Activated CD4-positive, alpha-beta T cell treated with anti-CD3 and anti-CD28 coated beads, Interleukin-2, amount 50 U/mL, for 4 hours (primary cell): Measurements from ENCODE around the gene MGAT2.
"Not testable (repeated sequence)": the region's sequence is repeated elsewhere in the genome, so short reads cannot be mapped to it uniquely, and the experiment has no call there.

ENCODE experiments used
- DNase-seq, 2 experiments: peaks; one replicate each; pipeline ENCODE4 v3.0.0-alpha.2; 2020

MGAT2 gene

DNA sequence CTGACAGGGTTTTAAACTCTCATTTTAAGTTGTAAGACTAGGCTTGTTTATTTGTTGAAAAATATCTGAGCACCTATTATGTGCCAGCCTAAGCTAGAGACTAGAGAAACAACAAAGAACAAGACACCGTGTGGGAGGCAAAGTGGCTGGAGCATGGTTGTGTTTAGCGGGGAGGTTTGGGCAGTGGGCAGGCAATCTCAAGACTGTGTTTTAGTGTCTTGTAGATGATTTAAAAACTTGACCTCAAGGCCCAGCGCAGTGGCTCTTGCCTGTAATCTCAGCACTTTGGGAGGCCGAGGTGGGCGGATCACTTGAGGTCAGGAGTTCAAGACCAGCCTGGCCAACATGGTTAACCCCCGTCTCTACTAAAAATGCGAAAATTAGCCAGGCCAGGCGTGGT is 7.9 kb upstream of the MGAT2 start:
- no peak for DNase-seq

DNA sequence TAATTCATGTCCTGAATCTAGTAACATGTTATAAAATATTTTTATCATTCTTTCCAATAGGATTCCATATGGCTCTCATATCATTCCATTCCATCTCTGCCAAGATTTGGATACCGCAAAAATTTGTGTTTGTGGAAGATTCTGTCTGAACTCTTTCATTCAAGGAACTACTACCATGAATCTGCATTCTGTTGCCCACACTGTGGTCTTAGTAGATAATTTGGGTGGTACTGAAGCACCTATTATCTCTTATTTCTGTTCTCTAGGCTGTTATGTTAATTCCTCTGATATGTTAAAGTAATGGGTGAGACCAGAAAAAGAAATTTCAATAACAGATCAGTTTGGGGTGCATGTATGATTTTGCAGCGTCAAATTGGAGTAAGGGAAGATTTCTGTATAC is 6.4 kb upstream of the MGAT2 start:
- no peak for DNase-seq

DNA sequence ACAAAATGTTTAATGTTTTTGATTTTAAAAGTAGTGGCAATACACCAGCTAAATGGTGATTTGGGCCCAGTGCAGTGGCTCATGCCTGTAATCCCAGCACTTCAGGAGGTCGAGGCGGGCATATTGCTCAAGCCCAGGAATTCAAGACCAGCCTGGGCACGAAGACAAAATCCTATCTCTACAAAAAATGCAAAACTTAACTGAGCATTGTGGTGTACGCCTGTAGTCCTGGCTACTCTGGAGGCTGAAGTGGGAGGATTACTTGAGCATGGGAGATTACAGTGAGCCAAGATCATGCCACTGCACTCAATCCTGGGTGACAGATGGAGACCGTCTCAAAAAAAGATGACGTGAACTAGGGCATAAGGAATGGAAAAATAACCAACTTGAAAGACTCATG is 4.8 kb upstream of the MGAT2 start:
- DNase-seq, result no peak

DNA sequence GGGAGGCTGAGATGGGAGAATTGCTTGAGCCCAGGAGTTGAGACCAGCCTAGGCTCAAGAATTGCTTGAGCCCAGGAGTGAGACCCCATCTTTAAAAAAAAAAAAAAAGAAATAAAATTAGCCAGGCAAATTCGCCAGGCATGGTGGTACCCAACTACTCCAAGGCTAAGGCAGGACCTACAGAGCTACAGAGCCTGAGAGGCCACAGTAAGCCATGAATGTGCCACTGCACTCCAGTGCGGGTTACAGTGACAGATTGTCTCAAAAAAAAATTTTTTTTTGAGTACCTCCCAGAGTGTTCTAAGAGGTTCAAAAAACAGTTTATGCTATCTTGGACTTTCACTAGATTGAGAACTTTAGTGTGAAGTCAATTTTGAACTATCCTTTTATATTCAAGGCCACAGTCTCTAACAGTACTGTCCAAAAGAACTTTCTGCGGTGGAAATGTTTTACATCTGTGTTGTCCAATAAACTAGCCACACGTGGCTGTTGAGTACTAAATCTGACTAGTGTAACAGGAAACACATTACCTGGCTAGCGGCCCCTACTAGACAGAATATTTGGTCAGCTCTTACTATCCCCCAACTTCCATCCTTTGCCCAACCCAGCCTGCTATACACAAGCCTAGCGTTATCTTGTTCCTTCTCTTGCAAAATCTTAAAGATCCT is 2.6 kb upstream of the MGAT2 start:
- no peak for DNase-seq

DNA sequence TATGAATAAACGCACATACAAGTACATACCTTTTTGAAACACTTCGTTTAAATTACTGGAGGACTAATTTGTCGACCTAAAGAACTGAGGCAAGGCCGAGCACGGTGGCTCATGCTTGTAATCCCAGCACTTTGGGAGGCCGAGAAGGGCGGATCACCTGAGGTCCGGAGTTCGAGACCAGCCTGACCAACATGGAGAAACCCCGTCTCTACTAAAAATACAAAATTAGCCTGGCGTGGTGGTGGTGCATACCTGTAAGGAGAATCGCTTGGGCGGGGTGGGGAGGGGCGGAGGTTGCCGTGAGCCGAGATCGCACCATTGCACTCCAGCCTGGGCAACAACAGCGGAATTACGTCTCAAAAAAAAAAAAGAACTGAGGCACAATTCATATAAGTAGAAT is 1.3 kb upstream of the MGAT2 start:
- DNase-seq, result not testable (repeated sequence)

DNA sequence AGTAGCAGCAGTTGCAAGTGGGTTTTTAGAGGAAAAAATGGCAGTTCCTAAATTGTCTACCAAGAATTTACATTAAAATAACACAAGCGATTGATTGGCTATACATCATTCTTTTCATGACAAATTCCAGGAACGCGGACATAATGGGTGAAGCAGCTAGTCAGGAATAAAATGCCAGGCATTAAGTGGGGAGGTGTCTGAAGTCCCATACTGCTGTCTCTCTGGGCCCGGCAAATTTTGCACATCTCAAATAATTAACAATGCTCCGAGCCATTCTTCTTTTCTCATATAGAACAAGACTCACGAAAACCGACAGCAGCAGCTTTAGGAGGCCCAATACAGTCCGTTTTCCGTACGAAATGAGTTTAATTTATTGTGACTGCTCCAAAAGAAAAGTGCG is 869 bp upstream of the MGAT2 start:
- no peak for DNase-seq

DNA sequence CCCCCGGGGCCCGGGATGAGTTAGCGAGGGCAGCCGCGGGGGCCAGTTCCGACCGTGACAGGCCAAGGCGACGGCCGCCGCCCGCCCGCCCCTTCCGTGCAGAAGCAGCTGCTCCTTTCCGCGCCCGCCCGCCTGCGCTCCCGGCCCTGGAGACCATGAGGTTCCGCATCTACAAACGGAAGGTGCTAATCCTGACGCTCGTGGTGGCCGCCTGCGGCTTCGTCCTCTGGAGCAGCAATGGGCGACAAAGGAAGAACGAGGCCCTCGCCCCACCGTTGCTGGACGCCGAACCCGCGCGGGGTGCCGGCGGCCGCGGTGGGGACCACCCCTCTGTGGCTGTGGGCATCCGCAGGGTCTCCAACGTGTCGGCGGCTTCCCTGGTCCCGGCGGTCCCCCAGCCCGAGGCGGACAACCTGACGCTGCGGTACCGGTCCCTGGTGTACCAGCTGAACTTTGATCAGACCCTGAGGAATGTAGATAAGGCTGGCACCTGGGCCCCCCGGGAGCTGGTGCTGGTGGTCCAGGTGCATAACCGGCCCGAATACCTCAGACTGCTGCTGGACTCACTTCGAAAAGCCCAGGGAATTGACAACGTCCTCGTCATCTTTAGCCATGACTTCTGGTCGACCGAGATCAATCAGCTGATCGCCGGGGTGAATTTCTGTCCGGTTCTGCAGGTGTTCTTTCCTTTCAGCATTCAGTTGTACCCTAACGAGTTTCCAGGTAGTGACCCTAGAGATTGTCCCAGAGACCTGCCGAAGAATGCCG is 699 bp downstream of the MGAT2 start:
- peak; percentile 36 to 50 for DNase-seq

DNA sequence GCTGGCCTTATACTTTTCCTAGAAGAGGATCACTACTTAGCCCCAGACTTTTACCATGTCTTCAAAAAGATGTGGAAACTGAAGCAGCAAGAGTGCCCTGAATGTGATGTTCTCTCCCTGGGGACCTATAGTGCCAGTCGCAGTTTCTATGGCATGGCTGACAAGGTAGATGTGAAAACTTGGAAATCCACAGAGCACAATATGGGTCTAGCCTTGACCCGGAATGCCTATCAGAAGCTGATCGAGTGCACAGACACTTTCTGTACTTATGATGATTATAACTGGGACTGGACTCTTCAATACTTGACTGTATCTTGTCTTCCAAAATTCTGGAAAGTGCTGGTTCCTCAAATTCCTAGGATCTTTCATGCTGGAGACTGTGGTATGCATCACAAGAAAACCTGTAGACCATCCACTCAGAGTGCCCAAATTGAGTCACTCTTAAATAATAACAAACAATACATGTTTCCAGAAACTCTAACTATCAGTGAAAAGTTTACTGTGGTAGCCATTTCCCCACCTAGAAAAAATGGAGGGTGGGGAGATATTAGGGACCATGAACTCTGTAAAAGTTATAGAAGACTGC is 1.5 kb downstream of the MGAT2 start:
- no peak for DNase-seq

DNA sequence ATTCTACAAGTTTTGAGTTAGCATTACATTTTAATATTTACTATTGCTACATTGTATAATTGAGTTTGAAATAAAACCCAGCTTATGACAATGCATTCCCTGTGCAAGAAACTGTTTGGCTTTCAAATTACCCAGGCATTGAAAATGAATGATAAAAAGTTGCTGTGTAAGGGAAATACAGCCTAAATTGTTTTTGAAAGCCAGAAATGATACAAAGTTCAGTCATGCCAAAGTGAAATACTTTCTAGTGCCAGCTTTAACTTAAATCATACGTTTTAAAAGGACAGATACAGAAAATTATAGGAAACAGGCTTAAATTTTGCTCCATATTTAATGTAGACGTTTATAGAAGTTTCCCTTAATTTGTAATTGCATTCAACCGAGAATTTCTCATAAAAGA is 2.8 kb downstream of the MGAT2 start:
- no peak for DNase-seq

DNA sequence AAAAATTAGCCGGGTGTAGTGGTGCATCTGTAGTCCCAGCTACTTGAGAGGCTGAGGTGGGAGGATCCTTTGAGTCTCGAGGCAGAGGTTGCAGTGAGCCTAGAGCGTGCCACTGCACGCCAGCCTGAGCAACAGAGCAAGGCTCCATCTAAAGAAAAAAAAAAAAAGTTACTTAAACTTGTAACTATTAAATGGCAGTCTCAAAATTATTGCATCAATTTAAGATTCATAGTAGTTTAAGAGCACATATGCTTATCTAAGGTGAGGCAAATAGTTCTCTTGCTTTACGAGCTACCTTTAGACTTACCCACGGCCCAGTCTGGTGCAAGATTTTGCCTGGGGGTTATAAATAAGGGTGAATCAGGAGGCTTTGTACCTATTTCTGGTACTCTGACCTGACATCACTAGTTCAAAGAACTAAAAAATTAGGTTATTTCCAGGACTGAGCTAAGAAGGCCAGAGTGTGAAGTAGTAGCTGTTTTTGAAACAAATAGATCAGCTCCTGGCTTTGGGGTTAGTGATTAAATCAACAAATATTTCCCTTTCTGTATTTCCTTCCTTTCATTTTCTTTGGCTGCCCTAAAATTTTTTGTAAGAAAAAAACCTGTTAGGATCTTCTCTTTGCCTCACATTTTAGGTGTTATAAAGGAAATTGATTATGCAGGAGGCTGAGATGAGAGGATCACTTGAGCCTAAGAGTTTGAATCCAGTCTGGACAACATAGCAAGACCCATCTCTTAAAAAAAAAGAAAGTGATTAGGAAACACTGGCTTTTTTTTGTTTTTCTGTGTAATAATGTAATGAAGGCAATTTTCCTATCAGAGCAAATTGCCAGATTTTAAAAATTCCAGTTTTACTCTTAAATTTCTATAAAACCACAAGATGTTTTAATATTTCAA is 3.6 kb downstream of the MGAT2 start:
- DNase-seq, result no peak

DNA sequence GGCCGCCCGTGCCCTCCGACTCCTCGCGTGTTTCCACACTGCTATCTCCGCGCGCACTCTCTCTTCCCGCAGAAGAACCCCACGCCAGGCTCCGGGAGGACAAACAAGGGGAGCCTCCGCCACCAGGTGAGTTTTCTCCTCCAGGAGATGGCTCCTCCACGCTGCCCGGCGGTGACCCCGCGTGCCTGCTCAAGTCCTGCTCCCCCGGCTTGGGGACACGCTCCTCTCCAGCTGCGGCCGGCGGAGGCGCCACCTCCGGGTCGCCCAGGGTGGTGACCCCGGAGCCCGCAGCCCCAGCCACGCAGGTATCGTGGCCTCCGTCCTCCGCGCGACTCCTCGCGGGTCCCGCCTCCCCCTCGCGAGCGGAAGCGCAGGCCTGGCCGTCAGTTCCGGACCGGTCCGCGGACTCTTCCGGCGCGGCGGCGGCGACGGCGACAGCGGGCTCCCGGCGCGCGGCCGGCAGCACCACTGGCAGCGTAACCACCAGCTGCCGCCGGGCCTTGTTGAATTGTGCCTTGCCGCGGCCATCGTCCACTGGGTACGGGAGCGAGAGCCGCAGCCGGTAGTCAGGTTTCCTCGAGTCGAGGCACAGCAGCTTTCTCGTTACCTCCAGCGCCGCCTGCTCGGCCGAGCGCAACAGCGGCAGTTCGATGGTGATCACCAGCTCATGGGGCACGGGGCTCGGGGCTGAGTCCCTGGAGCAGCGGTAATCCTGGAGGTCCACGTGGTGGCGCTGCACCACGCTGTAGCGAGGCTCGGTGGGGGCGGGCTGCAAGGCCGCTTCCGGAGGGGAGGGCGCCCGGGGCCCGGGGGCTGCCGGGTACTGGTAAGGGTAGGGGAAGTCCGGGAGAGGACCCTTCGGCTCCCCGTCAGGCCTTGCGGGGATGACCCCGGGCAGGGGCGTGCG is 13.3 kb downstream of the MGAT2 start:
- peak; percentile 90 to 94 for DNase-seq

DNA sequence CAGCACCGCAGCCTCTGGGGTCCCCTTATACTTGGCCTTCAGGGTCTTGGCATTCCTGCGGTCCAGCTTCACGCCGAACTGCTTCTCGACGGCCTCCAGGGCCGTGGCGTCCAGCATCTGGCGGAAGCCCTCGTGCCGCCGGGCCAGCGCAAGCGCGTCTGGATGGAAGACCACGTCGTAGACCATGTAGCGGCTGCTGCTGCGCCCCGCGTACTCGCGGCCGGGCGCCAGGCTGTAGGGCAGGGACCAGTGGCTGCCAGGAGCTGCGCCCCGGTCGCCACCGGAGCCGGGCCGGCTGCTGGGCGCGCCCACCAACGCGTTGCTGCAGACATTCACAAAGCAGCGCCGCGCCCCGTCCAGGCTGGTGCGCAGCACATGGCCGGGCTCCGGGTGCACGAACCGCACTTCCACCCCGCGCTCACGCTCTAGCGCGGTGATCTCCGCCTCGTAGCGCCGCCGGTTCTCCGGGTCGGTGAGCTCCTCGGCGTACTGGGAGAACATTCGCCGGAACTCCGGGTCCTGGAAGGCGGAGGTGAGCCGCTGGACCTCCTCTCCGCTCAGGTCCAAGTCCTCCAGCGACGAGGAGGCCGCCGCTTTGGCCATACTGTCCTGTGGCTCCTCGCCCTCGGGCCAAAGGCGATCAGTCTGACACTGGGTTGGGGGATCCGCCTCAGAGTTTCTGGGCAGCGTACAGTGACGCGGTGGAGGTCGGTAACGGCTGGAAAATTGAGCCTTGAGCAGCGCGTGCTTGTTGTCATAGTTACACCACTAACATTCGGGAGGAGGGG is 14.1 kb downstream of the MGAT2 start, which contains the start of gene DNAAF2:
Gene DNAAF2, minus strand, starts transcription at position 698 of the 788 bp plus-strand sequence. Its CDS starts 95 bp downstream, at position 603.
- DNase-seq, result peak; percentile 50 to 56

DNA sequence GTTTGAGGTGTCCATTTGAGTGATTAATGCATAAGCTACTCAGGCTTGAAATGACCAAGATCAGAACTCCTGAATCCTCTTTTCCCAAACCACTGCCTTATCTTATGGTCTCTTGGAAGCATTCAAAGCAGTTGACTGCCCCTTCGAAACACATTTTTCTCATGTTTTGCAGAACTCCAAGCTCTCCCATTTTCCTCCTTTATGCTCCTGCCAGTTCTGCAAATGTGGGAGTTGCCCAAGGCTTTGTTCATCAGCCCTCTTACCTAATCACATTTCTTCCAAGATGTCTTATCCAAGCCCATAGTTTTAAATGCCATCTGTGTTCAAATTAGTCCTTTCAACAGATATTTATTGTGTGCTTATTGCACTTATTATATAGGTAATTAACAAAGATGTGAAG is 16.3 kb downstream of the MGAT2 start:
- DNase-seq, result no peak

DNA sequence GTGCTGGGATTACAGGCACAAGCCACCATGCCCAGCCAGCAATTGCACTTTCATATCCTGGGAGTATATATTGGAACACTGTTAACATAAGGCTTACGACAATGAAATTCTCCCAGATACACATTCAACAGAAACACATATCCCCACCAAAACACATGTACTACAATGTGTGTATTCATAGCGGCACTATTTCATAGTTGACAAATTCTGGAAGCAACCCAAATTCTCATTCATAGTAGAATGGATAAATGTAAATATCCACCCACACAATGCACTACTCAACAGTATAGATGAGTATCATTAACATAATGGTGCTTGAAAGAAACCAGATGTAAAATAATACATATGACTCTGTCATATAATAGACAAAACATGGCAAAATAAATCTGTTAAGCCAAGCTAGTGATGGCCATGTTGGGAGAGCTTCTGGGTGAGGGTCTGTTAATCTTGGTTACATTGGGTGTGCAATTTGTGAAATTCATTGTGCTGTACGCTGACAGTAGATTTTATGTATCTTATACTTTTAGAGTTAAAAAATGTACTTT is 17.0 kb downstream of the MGAT2 start:
- no peak for DNase-seq

DNA sequence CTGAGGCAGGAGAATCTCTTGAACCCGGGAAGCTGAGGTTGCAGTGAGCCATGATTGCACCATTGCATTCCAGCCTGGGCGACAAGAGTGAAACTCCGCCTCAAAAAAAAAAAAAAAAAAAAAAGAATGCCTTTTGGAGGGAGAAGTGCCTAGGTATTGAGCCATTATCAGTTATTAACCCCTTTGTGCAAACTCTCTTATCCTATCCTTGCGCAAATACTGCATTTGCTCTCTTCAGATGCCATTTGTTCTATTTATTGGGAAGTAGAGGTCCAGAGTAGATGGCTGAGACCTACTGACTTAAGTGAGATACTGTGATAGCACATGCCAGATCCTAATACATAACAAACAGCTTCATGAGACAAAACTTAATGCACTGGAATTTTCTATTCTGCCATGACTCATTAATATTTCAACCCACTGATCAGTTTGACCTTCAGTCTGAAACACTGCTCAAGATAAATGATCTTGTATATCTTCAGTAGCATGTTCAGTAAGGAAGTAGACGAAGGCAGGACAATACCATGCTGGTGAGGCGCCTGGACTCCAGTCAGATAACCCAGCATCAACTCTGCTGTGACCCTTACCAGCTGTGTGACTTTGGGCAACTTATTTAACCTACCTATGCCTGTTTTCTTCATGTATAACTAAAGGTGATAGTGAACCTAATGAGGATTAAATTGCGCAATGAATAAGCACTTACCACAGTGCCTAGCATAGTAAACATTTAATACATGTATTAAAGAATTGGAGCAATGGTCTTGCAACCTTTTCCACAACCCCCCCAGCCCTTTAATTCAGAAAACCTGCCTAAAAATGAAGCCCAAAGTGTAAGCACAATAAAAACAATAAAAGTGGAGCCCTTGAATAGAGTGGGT is 20.2 kb downstream of the MGAT2 start:
- DNase-seq, result no peak

DNA sequence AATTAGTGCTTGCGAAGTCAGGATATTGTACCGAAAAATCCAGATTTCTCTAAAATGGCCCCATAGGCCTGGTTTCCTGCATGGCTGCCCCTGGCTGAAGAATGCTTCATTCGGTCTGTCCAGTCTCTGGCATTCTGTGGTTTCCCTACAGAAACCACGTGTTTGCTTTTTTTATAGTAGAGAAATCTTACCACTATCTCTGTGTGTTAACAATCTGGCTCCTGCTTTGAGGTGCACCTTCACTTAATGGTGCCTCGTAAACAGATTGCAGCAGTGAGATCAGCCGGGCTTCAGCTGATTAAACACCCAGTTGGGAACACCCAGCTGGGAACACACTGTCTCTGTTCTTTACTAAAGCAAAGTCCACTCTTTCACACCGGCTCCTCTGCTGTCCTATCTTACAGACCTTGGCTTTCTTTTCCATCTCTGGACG is 21.1 kb downstream of the MGAT2 start:
- no peak for DNase-seq

DNA sequence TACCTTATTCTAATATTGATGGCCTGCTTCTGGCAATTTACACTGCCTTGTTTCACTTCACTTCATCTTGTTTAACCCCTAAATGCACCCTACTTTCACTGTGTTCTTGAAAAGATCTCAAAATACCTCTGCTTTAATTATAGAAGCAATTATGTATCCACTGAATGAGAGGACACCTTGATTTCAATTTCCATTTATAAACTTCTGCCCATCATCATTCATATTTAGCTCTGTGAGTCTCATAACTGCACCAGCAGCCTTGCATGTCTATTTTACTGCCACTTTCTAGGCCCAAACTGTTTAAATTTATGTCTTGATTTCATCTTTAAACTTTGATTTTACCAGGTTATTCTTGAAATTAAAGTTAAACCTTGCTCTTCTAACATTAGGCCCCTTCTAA is 21.6 kb downstream of the MGAT2 start:
- DNase-seq, result no peak

DNA sequence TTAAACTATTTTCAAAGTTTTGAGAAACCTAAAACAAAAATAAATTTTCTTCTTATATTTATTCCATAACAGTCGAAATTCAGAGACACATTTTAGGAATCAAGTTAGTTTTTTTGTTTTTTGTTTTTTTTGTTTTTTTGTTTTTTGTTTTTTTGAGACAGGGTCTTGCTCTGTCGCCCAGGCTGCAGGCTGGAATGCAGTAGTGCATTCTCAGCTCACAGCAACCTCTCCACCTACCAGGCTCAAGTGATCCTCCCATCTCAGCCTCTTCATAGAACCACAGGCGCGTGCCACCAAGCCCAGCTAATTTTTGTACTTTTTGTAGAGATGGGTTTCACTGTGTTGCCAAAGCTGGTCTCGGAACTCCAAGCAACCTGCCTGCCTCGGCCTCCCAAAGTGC is 32.9 kb downstream of the MGAT2 start:
- no peak for DNase-seq

DNA sequence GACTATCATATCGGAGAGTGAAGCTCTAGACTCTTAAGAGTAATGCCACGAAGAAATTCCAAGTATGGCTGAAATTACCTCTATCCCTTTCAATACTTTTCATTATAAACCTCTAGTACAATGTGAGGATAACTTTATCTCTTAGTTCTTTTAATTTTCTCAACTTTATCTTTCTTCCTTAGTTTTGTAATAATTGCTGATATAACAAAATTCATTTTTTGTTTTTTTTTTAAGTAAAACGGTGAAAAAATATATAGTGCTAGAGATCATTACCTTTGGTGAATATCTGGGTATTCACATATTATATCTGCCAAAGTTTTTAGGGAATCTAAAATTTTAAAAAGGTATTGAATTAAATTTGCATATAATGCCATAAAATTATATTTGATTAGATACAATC is 33.9 kb downstream of the MGAT2 start:
- no peak for DNase-seq

DNA sequence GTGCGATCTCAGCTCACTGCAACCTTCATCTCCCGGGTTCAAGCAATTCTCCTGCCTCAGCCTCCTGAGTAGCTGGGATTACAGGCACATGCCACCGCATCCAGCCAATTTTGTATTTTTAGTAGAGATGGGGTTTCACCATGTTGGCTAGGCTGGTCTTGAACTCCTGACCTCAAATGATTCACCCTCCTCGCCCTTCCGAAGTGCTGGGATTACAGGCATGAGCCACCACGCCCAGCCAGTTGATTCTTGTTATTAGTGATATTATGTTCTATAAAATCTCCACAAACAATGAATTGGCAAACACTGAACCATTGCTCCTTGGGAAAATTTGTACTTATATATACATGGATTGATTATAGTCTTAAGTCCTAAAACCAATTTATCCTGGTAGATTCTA is 36.9 kb downstream of the MGAT2 start:
- not testable (repeated sequence) for DNase-seq
